Neural progenitor cell (in vitro differentiated cells): Measurements from ENCODE around the gene MCMBP. TPM values are rescaled to one million over a fixed set of nuclear protein-coding genes. Genes with fewer than 3 reads are reported as not detected.

Source experiments
- DNase-seq: peaks from one replicate; pipeline ENCODE4 v3.0.0-alpha.2; 2016; ENCODE audit warnings: low spot score
- H2AFZ ChIP-seq: fragments of 200-600 bp; sonication (generic); replicated peaks from 2 replicates; pipeline ENCODE4 v1.6.1; 2016; ENCODE audit warnings: antibody characterized with exemption
- H3F3A ChIP-seq: fragments of 200-600 bp; sonication (generic); 2 replicates; pipeline ENCODE4 v1.6.1; 2016; ENCODE audit warnings: antibody characterized with exemption, low read depth
- H3K27ac ChIP-seq: fragments of 200-600 bp; sonication (generic); 2 replicates; pipeline ENCODE4 v1.5.1; 2016; ENCODE audit warnings: mild to moderate bottlenecking
- H3K27me3 ChIP-seq: fragments of 200-600 bp; sonication (generic); 2 replicates; pipeline ENCODE4 v1.6.1; 2016; ENCODE audit warnings: mild to moderate bottlenecking, moderate library complexity
- H3K36me3 ChIP-seq: fragments of 200-600 bp; sonication (generic); 2 replicates; pipeline ENCODE4 v1.5.1; 2016
- H3K4me1 ChIP-seq: fragments of 200-600 bp; sonication (generic); 2 replicates; pipeline ENCODE4 v1.6.1; 2016; ENCODE audit warnings: mixed run types
- H3K4me2 ChIP-seq: fragments of 200-600 bp; sonication (generic); 2 replicates; pipeline ENCODE4 v1.6.1; 2016
- H3K4me3 ChIP-seq: fragments of 200-600 bp; sonication (generic); 2 replicates; pipeline ENCODE4 v1.5.1; 2016
- H3K79me2 ChIP-seq: fragments of 200-600 bp; sonication (generic); 2 replicates; pipeline ENCODE4 v1.6.1; 2016; ENCODE audit warnings: low read depth
- H3K9ac ChIP-seq: fragments of 200-600 bp; sonication (generic); 2 replicates; pipeline ENCODE4 v1.6.1; 2016
- H3K9me3 ChIP-seq: fragments of 200-600 bp; sonication (generic); 2 replicates; pipeline ENCODE4 v1.5.1; 2016; ENCODE audit warnings: low read depth
- H4K20me1 ChIP-seq: fragments of 200-600 bp; sonication (generic); 2 replicates; pipeline ENCODE4 v1.6.1; 2016; ENCODE audit warnings: low read depth
- H3K27ac Mint-ChIP-seq: 3 replicates; pipeline ENCODE4 v1.8.0; 2021; ENCODE audit warnings: mixed read lengths
- H3K27me3 Mint-ChIP-seq: 2 replicates; pipeline ENCODE4 v1.8.0; 2022; ENCODE audit warnings: low read depth, mild to moderate bottlenecking, inconsistent platforms, moderate library complexity, mixed read lengths; ENCODE audit not compliant: insufficient read depth
- H3K36me3 Mint-ChIP-seq: 3 replicates; pipeline ENCODE4 v1.8.0; 2021; ENCODE audit warnings: mixed read lengths
- H3K4me1 Mint-ChIP-seq: 3 replicates; pipeline ENCODE4 v1.8.0; 2021; ENCODE audit warnings: mixed read lengths
- H3K4me3 Mint-ChIP-seq: 3 replicates; pipeline ENCODE4 v1.8.0; 2021; ENCODE audit warnings: mild to moderate bottlenecking, moderate library complexity, mixed read lengths
- H3K9me3 Mint-ChIP-seq: 3 replicates; pipeline ENCODE4 v1.8.0; 2020; ENCODE audit warnings: mixed read lengths
- EZH2 ChIP-seq: fragments of 200-600 bp; sonication (generic); IDR thresholded peaks from 2 replicates; pipeline ENCODE4 v1.6.1; 2017; ENCODE audit warnings: antibody characterized with exemption, mild to moderate bottlenecking, moderate library complexity
- EZH2phosphoT487 ChIP-seq: fragments of 200-600 bp; sonication (generic); IDR thresholded peaks from 2 replicates; pipeline ENCODE4 v1.6.1; 2017; ENCODE audit warnings: antibody characterized with exemption
- total RNA-seq: library from RNA; depleted of rRNA; stranded (reverse); fragments of >200 nt; gene quantifications from 2 replicates; pipeline ENCODE4 v1.2.3, GENCODE V29; 2015; ENCODE audit warnings: low replicate concordance
- TF ChIP-seq, protein P1 (sequence below): fragments of 200-600 bp; sonication (generic); IDR thresholded peaks from 2 replicates; pipeline ENCODE4 v1.5.1; 2017; ENCODE audit warnings: antibody characterized with exemption, mild to moderate bottlenecking

MCMBP gene
- total RNA-seq, 1 donor from 2014 or later = 86.3 TPM

DNA sequence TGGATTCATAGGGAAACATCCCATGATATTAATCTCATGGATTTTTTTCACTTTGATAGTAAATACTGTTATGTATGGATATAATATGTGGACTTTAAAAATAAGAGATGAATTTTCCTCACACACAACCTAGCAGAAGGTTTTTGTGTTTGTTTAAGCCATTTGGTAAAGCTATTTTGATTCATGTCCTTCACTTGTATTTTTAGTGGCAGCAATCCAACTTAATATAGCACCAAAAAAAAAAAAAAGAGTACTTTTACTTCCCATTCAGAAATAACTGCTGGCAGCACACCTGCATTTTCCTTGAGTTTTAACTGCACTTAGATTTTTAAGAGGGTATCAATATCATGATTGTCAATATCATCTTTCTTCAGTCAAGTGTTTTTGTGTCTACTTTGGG lies 60.0 kb downstream of the MCMBP start:
- Mint-ChIP-seq H3K36me3 (peaks cover 21% of the 10 kb centered on the region), H3K4me1 (no peaks in the 10 kb centered on the region), H3K4me3 (no peak overlapping the region), H3K9me3 (no peaks in the 10 kb centered on the region), H3K27ac (no peak overlapping the region), H3K27me3 (peaks cover 2% of the 10 kb centered on the region)
- Histone ChIP-seq H4K20me1 (no peaks in the 10 kb centered on the region), H3K9ac (no peak overlapping the region), H3K27ac (no peak overlapping the region), H3K79me2 (no peaks in the 10 kb centered on the region), H3K9me3 (no peaks in the 10 kb centered on the region), H3K4me1 (no peaks in the 10 kb centered on the region), H3K36me3 (no peaks in the 10 kb centered on the region), H3K27me3 (no peaks in the 10 kb centered on the region), H3K4me3 (no peak overlapping the region), H2AFZ (no peak overlapping the region), H3K4me2 (no peak overlapping the region), H3F3A (peaks cover 8% of the 10 kb centered on the region)
- TF ChIP-seq EZH2 = no peak
- TF ChIP-seq, protein P1, sequence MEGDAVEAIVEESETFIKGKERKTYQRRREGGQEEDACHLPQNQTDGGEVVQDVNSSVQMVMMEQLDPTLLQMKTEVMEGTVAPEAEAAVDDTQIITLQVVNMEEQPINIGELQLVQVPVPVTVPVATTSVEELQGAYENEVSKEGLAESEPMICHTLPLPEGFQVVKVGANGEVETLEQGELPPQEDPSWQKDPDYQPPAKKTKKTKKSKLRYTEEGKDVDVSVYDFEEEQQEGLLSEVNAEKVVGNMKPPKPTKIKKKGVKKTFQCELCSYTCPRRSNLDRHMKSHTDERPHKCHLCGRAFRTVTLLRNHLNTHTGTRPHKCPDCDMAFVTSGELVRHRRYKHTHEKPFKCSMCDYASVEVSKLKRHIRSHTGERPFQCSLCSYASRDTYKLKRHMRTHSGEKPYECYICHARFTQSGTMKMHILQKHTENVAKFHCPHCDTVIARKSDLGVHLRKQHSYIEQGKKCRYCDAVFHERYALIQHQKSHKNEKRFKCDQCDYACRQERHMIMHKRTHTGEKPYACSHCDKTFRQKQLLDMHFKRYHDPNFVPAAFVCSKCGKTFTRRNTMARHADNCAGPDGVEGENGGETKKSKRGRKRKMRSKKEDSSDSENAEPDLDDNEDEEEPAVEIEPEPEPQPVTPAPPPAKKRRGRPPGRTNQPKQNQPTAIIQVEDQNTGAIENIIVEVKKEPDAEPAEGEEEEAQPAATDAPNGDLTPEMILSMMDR = no peak
- TF ChIP-seq EZH2phosphoT487 = no peak
- DNase-seq = no peak

DNA sequence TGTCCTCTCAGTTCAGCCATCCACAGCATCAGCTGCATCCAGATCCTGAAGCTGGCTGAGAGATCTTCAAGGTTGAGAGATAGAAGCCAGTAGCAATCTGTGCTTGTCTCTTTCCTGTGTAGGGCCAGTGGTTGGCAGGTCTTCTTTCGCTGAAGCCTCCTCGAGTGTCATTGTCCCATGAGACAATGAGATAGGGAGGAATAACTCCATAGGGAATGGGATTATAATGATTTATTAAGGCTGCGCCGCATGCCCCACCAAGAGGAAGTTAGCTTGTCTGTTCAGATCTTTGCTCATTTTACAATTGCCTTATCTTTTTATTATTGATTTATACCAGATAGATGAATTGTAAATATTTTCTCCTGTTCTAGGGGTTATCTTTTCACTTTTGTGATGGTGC lies 61.5 kb downstream of the MCMBP start:
- Histone ChIP-seq H3K36me3 (no peaks in the 10 kb centered on the region), H3K4me3 (no peak overlapping the region), H3K27ac (no peak overlapping the region), H3K9me3 (no peaks in the 10 kb centered on the region), H3K27me3 (no peaks in the 10 kb centered on the region), H3K4me1 (no peaks in the 10 kb centered on the region), H3K4me2 (no peak overlapping the region), H3K79me2 (no peaks in the 10 kb centered on the region), H4K20me1 (no peaks in the 10 kb centered on the region), H3K9ac (no peak overlapping the region), H3F3A (no peaks in the 10 kb centered on the region), H2AFZ (no peak overlapping the region)
- TF ChIP-seq, protein P1 = no peak
- no peak for TF ChIP-seq EZH2phosphoT487
- no peak for TF ChIP-seq EZH2
- Mint-ChIP-seq H3K27ac (no peak overlapping the region), H3K27me3 (peaks cover 2% of the 10 kb centered on the region), H3K36me3 (peaks cover 13% of the 10 kb centered on the region), H3K4me1 (no peaks in the 10 kb centered on the region), H3K9me3 (no peaks in the 10 kb centered on the region), H3K4me3 (no peak overlapping the region)
- no peak for DNase-seq

DNA sequence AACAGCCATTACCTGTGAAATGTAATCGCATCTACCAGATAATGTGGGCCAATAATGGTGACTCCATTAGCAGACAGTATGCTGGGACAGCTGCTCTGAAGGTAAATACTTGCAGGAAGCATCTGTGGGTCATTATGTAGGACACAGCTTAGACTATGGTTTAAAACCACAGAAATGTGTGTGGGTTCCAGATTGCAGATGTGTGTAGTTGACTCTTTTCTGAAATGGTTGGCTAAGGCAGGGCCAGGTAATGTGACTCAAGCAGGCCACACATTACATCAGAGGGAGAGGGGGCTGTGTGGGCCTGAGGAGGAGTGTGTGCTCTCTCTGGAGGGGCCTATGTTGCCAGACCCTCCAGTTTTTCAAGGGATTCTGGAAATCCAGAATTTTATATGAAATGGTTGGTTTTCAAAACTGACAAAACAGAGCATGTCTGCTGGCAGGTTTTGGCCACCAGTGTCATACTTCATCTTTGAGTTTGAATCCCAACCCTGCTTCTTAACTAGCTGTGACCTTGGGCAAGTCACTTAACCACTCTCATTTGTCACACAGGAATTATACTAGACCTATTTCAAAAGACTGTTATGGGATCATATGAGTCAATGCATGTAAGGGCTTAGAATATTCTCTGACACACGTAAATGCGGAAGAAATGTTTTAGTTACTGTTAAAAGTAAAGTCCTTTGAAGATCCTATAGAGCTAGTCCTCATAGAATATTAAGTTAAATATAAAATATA lies 64.5 kb downstream of the MCMBP start:
- no peaks in the 10 kb centered on the region for H3K9me3 ChIP-seq
- H3K27me3 ChIP-seq = no peaks in the 10 kb centered on the region
- peaks cover 7% of the 10 kb centered on the region for H3K4me1 Mint-ChIP-seq
- no peaks in the 10 kb centered on the region for H3K9me3 Mint-ChIP-seq
- no peak overlapping the region for H3K27ac Mint-ChIP-seq
- H4K20me1 ChIP-seq = no peaks in the 10 kb centered on the region
- H3K27ac ChIP-seq = no peak overlapping the region
- TF ChIP-seq EZH2phosphoT487 = no peak
- TF ChIP-seq, protein P1 = no peak
- TF ChIP-seq EZH2 = no peak
- peaks cover 7% of the 10 kb centered on the region for H3K36me3 Mint-ChIP-seq
- no peak overlapping the region for H3K4me3 Mint-ChIP-seq
- H3F3A ChIP-seq = no peaks in the 10 kb centered on the region
- H3K4me2 ChIP-seq = no peak overlapping the region
- no peaks in the 10 kb centered on the region for H3K79me2 ChIP-seq
- no peak for DNase-seq
- H3K4me3 ChIP-seq = no peak overlapping the region
- no peak overlapping the region for H3K9ac ChIP-seq
- no peaks in the 10 kb centered on the region for H3K27me3 Mint-ChIP-seq
- no peaks in the 10 kb centered on the region for H3K36me3 ChIP-seq
- no peaks in the 10 kb centered on the region for H3K4me1 ChIP-seq
- no peak overlapping the region for H2AFZ ChIP-seq
